PC-9 (cell line): ENCODE measurements around the gene SRBD1.

Experiments
- CTCF ChIP-seq: fragments of 200-600 bp; sonication (generic); conservative IDR thresholded peaks from 2 replicates; pipeline ENCODE4 v1.6.1; 2017; ENCODE audit warnings: mixed run types, antibody characterized with exemption, mild to moderate bottlenecking, moderate library complexity
- EZH2 ChIP-seq: fragments of 200-600 bp; sonication (generic); IDR thresholded peaks from 2 replicates; pipeline ENCODE4 v1.8.0; 2017; ENCODE audit warnings: antibody characterized with exemption, low read depth

- TF ChIP-seq CTCF (no peak), EZH2 (no peak)
Measured at GRCh38 chr2:45612731-45613130, 1.7 kb upstream of the SRBD1 start.
